ENCODE data around the gene BCAS1.

The BCAS1 gene

GRCh38 chr20:53923566-53924369 lies 146.6 kb downstream of the BCAS1 start:
- ATAC-seq: no peak
- TF ChIP-seq ZNF8 (CRISPR knock-in tag; IDR thresholded peaks at IDR 0.05): no peak
- no peak for TF ChIP-seq ZFP3 (CRISPR knock-in tag; IDR thresholded peaks at IDR 0.05)

DNA sequence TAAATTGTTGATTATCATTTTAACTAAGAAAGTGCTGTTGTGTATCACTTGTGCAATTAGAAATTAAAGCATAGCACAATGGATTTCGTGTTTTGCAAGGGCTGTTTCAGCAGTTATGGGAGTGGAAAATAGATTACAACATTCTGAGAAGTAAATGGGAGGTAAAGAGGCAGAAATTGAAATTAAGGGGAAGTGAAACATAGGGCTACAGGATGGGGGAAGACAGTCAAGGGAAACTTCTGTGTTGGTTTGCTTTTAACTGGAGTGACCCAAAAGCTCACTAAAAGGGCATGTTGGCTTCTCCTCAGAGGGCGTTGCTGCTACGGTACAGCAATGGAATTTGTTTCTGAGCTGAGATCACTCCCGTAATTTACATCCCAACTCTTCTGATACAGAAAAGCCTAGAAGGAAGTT lies 147.5 kb downstream of the BCAS1 start:
- no peak for ATAC-seq

DNA sequence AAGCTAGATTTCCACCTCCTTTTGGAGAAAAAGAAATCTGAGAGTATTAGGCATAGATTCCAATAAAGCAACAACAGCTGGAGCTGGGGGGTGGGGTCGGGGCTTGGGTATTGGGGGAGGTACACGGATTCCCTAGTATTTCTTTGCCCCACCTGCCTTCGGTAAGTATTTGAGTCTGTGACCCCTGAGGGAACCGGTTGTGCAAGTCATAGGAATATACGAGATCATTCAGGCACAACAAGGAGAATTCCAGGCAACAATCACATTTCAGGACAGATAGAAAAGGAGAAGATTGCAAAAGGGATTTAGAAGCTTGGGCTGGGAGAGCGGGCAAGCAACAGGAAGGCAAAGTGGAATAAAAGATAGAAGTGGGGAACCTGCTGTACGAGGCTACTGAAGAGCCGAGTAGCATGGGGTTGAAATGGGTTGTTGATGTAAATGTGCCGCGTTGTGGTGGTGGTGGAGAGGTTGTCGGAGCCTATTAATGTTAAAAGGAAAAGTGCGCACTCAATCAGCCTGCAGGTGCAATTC lies 148.9 kb downstream of the BCAS1 start:
- TF ChIP-seq, protein P1, sequence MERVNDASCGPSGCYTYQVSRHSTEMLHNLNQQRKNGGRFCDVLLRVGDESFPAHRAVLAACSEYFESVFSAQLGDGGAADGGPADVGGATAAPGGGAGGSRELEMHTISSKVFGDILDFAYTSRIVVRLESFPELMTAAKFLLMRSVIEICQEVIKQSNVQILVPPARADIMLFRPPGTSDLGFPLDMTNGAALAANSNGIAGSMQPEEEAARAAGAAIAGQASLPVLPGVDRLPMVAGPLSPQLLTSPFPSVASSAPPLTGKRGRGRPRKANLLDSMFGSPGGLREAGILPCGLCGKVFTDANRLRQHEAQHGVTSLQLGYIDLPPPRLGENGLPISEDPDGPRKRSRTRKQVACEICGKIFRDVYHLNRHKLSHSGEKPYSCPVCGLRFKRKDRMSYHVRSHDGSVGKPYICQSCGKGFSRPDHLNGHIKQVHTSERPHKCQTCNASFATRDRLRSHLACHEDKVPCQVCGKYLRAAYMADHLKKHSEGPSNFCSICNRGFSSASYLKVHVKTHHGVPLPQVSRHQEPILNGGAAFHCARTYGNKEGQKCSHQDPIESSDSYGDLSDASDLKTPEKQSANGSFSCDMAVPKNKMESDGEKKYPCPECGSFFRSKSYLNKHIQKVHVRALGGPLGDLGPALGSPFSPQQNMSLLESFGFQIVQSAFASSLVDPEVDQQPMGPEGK (CRISPR knock-in tag; IDR thresholded peaks at IDR 0.05; ENCODE audit: borderline replicate concordance): no peak
- TF ChIP-seq ZFP30 (CRISPR knock-in tag; IDR thresholded peaks at IDR 0.05) (no peak), CSDC2 (CRISPR knock-in tag; IDR thresholded peaks at IDR 0.05) (no peak), BACH2 (CRISPR knock-in tag; IDR thresholded peaks at IDR 0.05; ENCODE audit: borderline replicate concordance) (no peak), ZC3H10 (CRISPR knock-in tag; IDR thresholded peaks at IDR 0.05) (no peak), ISL1 (CRISPR knock-in tag; IDR thresholded peaks at IDR 0.05) (no peak), ESRRG (CRISPR knock-in tag; IDR thresholded peaks at IDR 0.05) (no peak)
- TF ChIP-seq, protein P2, sequence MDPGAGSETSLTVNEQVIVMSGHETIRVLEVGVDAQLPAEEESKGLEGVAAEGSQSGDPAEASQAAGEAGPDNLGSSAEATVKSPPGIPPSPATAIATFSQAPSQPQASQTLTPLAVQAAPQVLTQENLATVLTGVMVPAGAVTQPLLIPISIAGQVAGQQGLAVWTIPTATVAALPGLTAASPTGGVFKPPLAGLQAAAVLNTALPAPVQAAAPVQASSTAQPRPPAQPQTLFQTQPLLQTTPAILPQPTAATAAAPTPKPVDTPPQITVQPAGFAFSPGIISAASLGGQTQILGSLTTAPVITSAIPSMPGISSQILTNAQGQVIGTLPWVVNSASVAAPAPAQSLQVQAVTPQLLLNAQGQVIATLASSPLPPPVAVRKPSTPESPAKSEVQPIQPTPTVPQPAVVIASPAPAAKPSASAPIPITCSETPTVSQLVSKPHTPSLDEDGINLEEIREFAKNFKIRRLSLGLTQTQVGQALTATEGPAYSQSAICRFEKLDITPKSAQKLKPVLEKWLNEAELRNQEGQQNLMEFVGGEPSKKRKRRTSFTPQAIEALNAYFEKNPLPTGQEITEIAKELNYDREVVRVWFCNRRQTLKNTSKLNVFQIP (CRISPR knock-in tag; IDR thresholded peaks at IDR 0.05; ENCODE audit: borderline replicate concordance, low read depth): no peak
- ATAC-seq: no peak

More for the DNA sequence above, 147.5 kb downstream of the BCAS1 start:
- TF ChIP-seq ZNF70 (CRISPR knock-in tag; IDR thresholded peaks at IDR 0.05): no peak
- TF ChIP-seq ZFP30 (CRISPR knock-in tag; IDR thresholded peaks at IDR 0.05): no peak
- TF ChIP-seq GLIS3 (CRISPR knock-in tag; IDR thresholded peaks at IDR 0.05): no peak
- no peak for TF ChIP-seq TCF4 (CRISPR knock-in tag; IDR thresholded peaks at IDR 0.05; ENCODE audit: borderline replicate concordance)
- TF ChIP-seq, protein P2 (CRISPR knock-in tag; IDR thresholded peaks at IDR 0.05; ENCODE audit: borderline replicate concordance, low read depth): no peak
- TF ChIP-seq SNAI2 (CRISPR knock-in tag; IDR thresholded peaks at IDR 0.05): no peak
- TF ChIP-seq ESRRG (CRISPR knock-in tag; IDR thresholded peaks at IDR 0.05): no peak
- no peak for TF ChIP-seq OSR1 (CRISPR knock-in tag; IDR thresholded peaks at IDR 0.05)
- no peak for TF ChIP-seq ZC3H10 (CRISPR knock-in tag; IDR thresholded peaks at IDR 0.05)
- TF ChIP-seq TOX (CRISPR knock-in tag; IDR thresholded peaks at IDR 0.05; ENCODE audit: borderline replicate concordance): no peak
- no peak for TF ChIP-seq ZNF565 (CRISPR knock-in tag; conservative IDR thresholded peaks at IDR 0.05; ENCODE audit: low read depth)
- no peak for TF ChIP-seq PPARA (CRISPR knock-in tag; IDR thresholded peaks at IDR 0.05; ENCODE audit: borderline replicate concordance)
- no peak for TF ChIP-seq RARB (CRISPR knock-in tag; IDR thresholded peaks at IDR 0.05)

GRCh38 chr20:53920647-53921245 lies 149.6 kb downstream of the BCAS1 start:
- no peak for ATAC-seq
- no peak for TF ChIP-seq SNAI2 (CRISPR knock-in tag; IDR thresholded peaks at IDR 0.05)
- no peak for TF ChIP-seq OSR1 (CRISPR knock-in tag; IDR thresholded peaks at IDR 0.05)
- no peak for TF ChIP-seq BACH2 (CRISPR knock-in tag; IDR thresholded peaks at IDR 0.05; ENCODE audit: borderline replicate concordance)
- no peak for TF ChIP-seq TCF4 (CRISPR knock-in tag; IDR thresholded peaks at IDR 0.05; ENCODE audit: borderline replicate concordance)
- no peak for TF ChIP-seq ZFP3 (CRISPR knock-in tag; IDR thresholded peaks at IDR 0.05)
- TF ChIP-seq ZC3H10 (CRISPR knock-in tag; IDR thresholded peaks at IDR 0.05): no peak
- TF ChIP-seq, protein P3, sequence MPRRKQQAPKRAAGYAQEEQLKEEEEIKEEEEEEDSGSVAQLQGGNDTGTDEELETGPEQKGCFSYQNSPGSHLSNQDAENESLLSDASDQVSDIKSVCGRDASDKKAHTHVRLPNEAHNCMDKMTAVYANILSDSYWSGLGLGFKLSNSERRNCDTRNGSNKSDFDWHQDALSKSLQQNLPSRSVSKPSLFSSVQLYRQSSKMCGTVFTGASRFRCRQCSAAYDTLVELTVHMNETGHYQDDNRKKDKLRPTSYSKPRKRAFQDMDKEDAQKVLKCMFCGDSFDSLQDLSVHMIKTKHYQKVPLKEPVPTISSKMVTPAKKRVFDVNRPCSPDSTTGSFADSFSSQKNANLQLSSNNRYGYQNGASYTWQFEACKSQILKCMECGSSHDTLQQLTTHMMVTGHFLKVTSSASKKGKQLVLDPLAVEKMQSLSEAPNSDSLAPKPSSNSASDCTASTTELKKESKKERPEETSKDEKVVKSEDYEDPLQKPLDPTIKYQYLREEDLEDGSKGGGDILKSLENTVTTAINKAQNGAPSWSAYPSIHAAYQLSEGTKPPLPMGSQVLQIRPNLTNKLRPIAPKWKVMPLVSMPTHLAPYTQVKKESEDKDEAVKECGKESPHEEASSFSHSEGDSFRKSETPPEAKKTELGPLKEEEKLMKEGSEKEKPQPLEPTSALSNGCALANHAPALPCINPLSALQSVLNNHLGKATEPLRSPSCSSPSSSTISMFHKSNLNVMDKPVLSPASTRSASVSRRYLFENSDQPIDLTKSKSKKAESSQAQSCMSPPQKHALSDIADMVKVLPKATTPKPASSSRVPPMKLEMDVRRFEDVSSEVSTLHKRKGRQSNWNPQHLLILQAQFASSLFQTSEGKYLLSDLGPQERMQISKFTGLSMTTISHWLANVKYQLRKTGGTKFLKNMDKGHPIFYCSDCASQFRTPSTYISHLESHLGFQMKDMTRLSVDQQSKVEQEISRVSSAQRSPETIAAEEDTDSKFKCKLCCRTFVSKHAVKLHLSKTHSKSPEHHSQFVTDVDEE (CRISPR knock-in tag; IDR thresholded peaks at IDR 0.05): no peak
- TF ChIP-seq ZNF8 (CRISPR knock-in tag; IDR thresholded peaks at IDR 0.05): no peak
- TF ChIP-seq PPARA (CRISPR knock-in tag; IDR thresholded peaks at IDR 0.05; ENCODE audit: borderline replicate concordance): no peak
- TF ChIP-seq ESRRG (CRISPR knock-in tag; IDR thresholded peaks at IDR 0.05): no peak
- TF ChIP-seq, protein P2 (CRISPR knock-in tag; IDR thresholded peaks at IDR 0.05; ENCODE audit: borderline replicate concordance, low read depth): no peak
